Endodermal cell (in vitro differentiated cells): ENCODE data around the gene CDKN1A. TPM values are rescaled to one million over a fixed set of nuclear protein-coding genes. Genes with fewer than 3 reads are reported as not detected.
"Not testable (repeated sequence)": the region's sequence is repeated elsewhere in the genome, so short reads cannot be mapped to it uniquely, and the experiment has no call there.

Source experiments
- DNase-seq: peaks from one replicate; pipeline ENCODE4 v3.0.0-alpha.2; 2017
- H3K27ac ChIP-seq: 2 replicates; pipeline ENCODE4 v1.5.1; 2013; ENCODE audit warnings: mild to moderate bottlenecking, low read depth, low read length, moderate library complexity
- H3K27me3 ChIP-seq: 2 replicates; pipeline ENCODE4 v1.6.1; 2013; ENCODE audit warnings: mild to moderate bottlenecking, low read length, moderate library complexity; ENCODE audit not compliant: insufficient read depth, control insufficient read depth, poor library complexity, severe bottlenecking
- H3K36me3 ChIP-seq: 2 replicates; pipeline ENCODE4 v1.7.0; 2013; ENCODE audit warnings: mild to moderate bottlenecking, low read length, moderate library complexity; ENCODE audit not compliant: control insufficient read depth, insufficient read depth
- H3K4me1 ChIP-seq: one replicate; pipeline ENCODE4 v1.7.0; 2013; ENCODE audit warnings: low read length; ENCODE audit not compliant: control insufficient read depth, insufficient read depth
- H3K4me3 ChIP-seq: 2 replicates; pipeline ENCODE4 v1.5.1; 2013; ENCODE audit warnings: mild to moderate bottlenecking, low read length, moderate library complexity
- H3K9ac ChIP-seq: 2 replicates; pipeline ENCODE4 v1.6.1; 2013; ENCODE audit warnings: mild to moderate bottlenecking, low read length, moderate library complexity; ENCODE audit not compliant: poor library complexity, severe bottlenecking; ENCODE audit errors: extremely low read depth
- H3K9me3 ChIP-seq: 2 replicates; pipeline ENCODE4 v1.6.1; 2013; ENCODE audit warnings: mild to moderate bottlenecking, low read length, moderate library complexity; ENCODE audit not compliant: control insufficient read depth
- H3K27ac Mint-ChIP-seq: 2 replicates; pipeline ENCODE4 v1.8.0; 2020; ENCODE audit warnings: mixed read lengths
- H3K27me3 Mint-ChIP-seq: 2 replicates; pipeline ENCODE4 v1.8.0; 2021; ENCODE audit warnings: mild to moderate bottlenecking, mixed read lengths; ENCODE audit not compliant: insufficient read depth
- H3K36me3 Mint-ChIP-seq: 2 replicates; pipeline ENCODE4 v1.8.0; 2020; ENCODE audit warnings: low read depth, mixed read lengths
- H3K4me1 Mint-ChIP-seq: 2 replicates; pipeline ENCODE4 v1.8.0; 2020; ENCODE audit warnings: mixed read lengths
- H3K4me3 Mint-ChIP-seq: 2 replicates; pipeline ENCODE4 v1.8.0; 2020; ENCODE audit warnings: mild to moderate bottlenecking, moderate library complexity, mixed read lengths
- H3K9me3 Mint-ChIP-seq: 2 replicates; pipeline ENCODE4 v1.8.0; 2020; ENCODE audit warnings: mild to moderate bottlenecking, mixed read lengths
- CTCF ChIP-seq: fragments of 200-600 bp; sonication (generic); conservative IDR thresholded peaks from 2 replicates; pipeline ENCODE4 v1.5.0; 2021; ENCODE audit warnings: antibody characterized with exemption, mild to moderate bottlenecking
- WGBS, 2 experiments: methylation state at CpG; one replicate each; pipeline versions ENCODE4 v1.1.5 to v1.1.7; 2013; ENCODE audit warnings: missing lambda C conversion rate in 2 of 2, mixed read lengths in 1 of 2; ENCODE audit not compliant: insufficient coverage in 1 of 2, insufficient read length in 1 of 2; 5-methylcytosine and 5-hydroxymethylcytosine counted together
- total RNA-seq, 2 donors: library from RNA; stranded (reverse); fragmentation: NEBNext Ultra II Directional in 1 of 2; extraction: Animal tissue kit (Norgen Biotek cat#: 25700) in 1 of 2; gene quantifications; 2 replicates in 1 of 2; 3 replicates in 1 of 2; pipeline ENCODE4 v1.2.1, GENCODE V29; 2021

CDKN1A gene
- total RNA-seq, 2 donors from 2014 or later: 1.9 to 3.7 TPM

DNA sequence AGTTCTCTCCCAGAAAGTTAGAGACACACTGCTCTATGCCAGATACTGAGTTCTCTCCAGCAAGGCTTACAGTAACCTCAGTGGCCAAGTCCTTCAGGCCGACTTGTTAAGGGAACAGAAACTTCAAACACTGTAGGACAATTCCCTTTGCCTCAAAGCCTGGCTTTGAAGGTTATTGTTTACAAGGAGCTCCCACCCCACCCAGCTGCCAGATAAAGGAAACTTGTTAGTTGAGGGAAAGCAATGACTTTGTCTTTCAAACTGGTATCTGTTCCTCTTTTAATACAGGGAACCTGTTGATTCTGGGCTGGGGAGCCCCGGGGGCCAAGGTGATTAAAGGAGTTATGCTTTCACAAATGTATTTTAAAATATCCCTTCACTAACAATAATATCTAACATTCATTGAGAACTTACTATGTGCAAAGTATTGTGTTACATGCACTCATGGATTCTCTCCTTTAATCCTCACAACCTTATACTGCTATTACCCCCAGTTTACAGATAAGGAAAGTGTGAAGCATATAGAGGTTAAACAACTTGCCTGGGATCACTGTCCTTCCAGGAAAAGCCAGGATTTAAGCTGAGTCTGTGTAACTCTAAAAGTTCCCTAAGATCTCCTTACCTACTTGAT lies 27.6 kb upstream of the CDKN1A start:
- H3K36me3 ChIP-seq: no peaks in the 10 kb centered on the region
- Mint-ChIP-seq H3K4me3 (no peak overlapping the region), H3K27me3 (peaks cover 62% of the 10 kb centered on the region), H3K4me1 (peaks cover 21% of the 10 kb centered on the region), H3K36me3 (no peaks in the 10 kb centered on the region), H3K9me3 (no peaks in the 10 kb centered on the region), H3K27ac (no peak overlapping the region)
- H3K4me3 ChIP-seq: no peak overlapping the region
- H3K4me1 ChIP-seq: no peaks in the 10 kb centered on the region
- H3K9ac ChIP-seq: no peak overlapping the region
- no peaks in the 10 kb centered on the region for H3K9me3 ChIP-seq
- no peak overlapping the region for H3K27ac ChIP-seq
- TF ChIP-seq CTCF: no peak
- WGBS, 2 experiments: 0 to 41% methylated on average over 1 to 2 of the region's 2 CpGs
- DNase-seq: peak; percentile 72
- peaks cover 62% of the 10 kb centered on the region for H3K27me3 ChIP-seq

DNA sequence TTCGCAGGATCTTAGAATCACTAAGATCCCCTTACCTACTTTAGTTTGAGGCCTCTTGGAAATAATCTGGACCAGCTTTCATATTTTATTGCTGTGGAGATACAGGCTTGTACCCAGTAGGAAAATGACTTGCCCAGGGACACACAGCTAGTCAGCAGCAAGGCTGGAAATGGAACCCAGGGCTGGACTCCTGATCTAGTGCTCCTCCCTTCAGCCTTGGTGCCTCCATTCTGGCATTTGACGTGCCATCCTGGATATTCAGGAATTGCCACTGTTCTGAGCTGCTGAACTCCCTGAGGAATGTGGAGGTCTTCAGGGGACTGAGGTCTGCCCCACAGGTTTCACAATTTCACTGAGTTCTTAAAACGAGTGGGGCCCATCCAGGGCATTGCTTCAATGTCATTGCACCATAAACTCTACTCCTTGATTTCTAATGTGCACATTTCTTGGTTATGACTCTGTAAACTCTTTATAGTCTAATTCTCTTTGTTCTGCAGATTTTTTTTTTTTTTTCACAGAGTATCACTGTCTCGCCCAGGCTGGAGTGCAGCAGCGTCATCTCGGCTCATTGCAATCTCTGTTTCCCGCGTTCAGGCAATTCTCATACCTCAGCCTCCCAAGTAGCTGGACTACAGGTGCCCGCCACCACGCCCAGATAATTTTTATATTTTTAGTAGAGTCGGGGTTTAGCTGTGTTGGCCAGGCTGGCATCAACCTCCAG lies 26.7 kb upstream of the CDKN1A start:
- peaks cover 21% of the 10 kb centered on the region for H3K4me1 Mint-ChIP-seq
- H3K36me3 ChIP-seq: no peaks in the 10 kb centered on the region
- peaks cover 66% of the 10 kb centered on the region for H3K27me3 Mint-ChIP-seq
- H3K27me3 ChIP-seq: peaks cover 62% of the 10 kb centered on the region
- H3K36me3 Mint-ChIP-seq: no peaks in the 10 kb centered on the region
- no peaks in the 10 kb centered on the region for H3K4me1 ChIP-seq
- no peaks in the 10 kb centered on the region for H3K9me3 ChIP-seq
- TF ChIP-seq CTCF: no peak
- no peak overlapping the region for H3K4me3 Mint-ChIP-seq
- no peak overlapping the region for H3K27ac ChIP-seq
- no peak overlapping the region for H3K27ac Mint-ChIP-seq
- H3K9ac ChIP-seq: no peak overlapping the region
- WGBS, 2 experiments: 93 to 100% methylated on average over 2 to 11 of the region's 11 CpGs
- no peak for DNase-seq
- no peaks in the 10 kb centered on the region for H3K9me3 Mint-ChIP-seq
- no peak overlapping the region for H3K4me3 ChIP-seq

DNA sequence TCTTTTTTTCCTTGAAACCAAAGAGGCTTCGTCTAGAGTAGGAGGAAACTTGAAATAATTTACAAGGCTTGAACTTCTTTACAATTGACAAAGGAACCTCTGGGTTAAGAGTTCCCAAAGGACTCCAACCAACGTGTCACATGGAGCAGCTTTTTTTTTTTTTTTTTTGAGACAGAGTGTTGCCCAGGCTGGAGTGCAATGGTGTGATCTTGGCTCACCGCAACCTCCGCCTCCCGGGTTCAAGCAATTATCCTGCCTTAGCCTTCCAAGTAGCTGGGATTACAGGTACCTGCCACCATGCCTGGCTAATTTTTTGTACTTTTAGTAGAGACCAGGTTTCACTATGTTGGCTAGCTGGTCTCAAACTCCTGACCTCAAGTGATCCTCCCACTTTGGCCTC lies 24.0 kb upstream of the CDKN1A start:
- H3K9me3 Mint-ChIP-seq: not testable (repeated sequence)
- peaks cover 75% of the 10 kb centered on the region for H3K27me3 Mint-ChIP-seq

More for the DNA sequence above, 24.0 kb upstream of the CDKN1A start:
- not testable (repeated sequence) for H3K27ac ChIP-seq, H3K9ac ChIP-seq, H3K36me3 ChIP-seq, DNase-seq, H3K4me3 Mint-ChIP-seq, H3K36me3 Mint-ChIP-seq, H3K4me1 ChIP-seq, H3K9me3 ChIP-seq, H3K27ac Mint-ChIP-seq, H3K4me3 ChIP-seq
- peaks cover 70% of the 10 kb centered on the region for H3K27me3 ChIP-seq
- 90 to 91% methylated on average over 2 to 5 of the region's 5 CpGs for WGBS, 2 experiments
- H3K4me1 Mint-ChIP-seq: peaks cover 19% of the 10 kb centered on the region
